HCT116 (cell line): Measurements from ENCODE around the gene SIGLEC7. TPM values are rescaled to one million over a fixed set of nuclear protein-coding genes. Genes with fewer than 3 reads are reported as not detected.

Source experiments
- ATAC-seq: fragments of 200-7000 bp; cut with Tn5 transposase; 2 replicates; pipeline ENCODE4 v1.9.1; 2020; ENCODE audit warnings: mild to moderate bottlenecking, moderate library complexity
- BruUV-seq: library from RNA; stranded (reverse); fragments of 400-500 nt; replicated peaks from 2 replicates; lab custom pipeline; 2021; lab: Mats Ljungman, UMichigan
- CTCF ChIA-PET: fragments of 300-600 bp; sonication (Branson Sonifier 250); formaldehyde crosslinking; loops from one replicate; lab custom pipeline; 2021; ENCODE audit warnings: antibody characterized with exemption; lab: Charles Lee
- POLR2A ChIA-PET: fragments of 300-600, 350-600 bp; sonication (Branson Sonifier 250); formaldehyde crosslinking; loops from one replicate; lab custom pipeline; 2021; ENCODE audit warnings: antibody characterized with exemption; lab: Charles Lee
- RAD21 ChIA-PET, 2 experiments: fragments of 300-600 bp; sonication (Branson Sonifier 250); formaldehyde crosslinking; loops; one replicate each; lab custom pipeline; 2023; ENCODE audit warnings: low total read pairs in 2 of 2; ENCODE audit not compliant: uncharacterized antibody in 2 of 2, unreplicated experiment in 2 of 2, low non-redundant PET in 1 of 2; lab: Charles Lee
- DNase-seq: peaks from one replicate; pipeline ENCODE4 v3.0.0-alpha.2; 2010; ENCODE audit warnings: low read depth, low spot score
- H2AFZ ChIP-seq: fragments of 200-600 bp; shearing (Covaris generic), sonication (generic); 2 replicates; pipeline ENCODE4 v1.6.1; 2017; ENCODE audit warnings: low read depth, mixed run types, mixed read lengths, antibody characterized with exemption, low read length; ENCODE audit not compliant: poor library complexity, severe bottlenecking
- H3K27ac ChIP-seq: 2 replicates; pipeline ENCODE4 v1.5.1; 2012; ENCODE audit warnings: low read depth, low read length
- H3K27me3 ChIP-seq: fragments of 200-600 bp; sonication (generic); 2 replicates; pipeline ENCODE4 v1.6.1; 2016; ENCODE audit warnings: mixed run types, low read length, mixed read lengths; ENCODE audit not compliant: insufficient read depth
- H3K36me3 ChIP-seq, 2 experiments: fragments of 200-500 bp in 1 of 2; fragments of 200-600 bp in 1 of 2; sonication (Bioruptor generic) in 1 of 2; sonication (generic) in 1 of 2; 2 replicates each; pipeline versions ENCODE4 v1.5.1 to v1.6.1; 2014 to 2016; ENCODE audit warnings: low read length in 2 of 2, inconsistent platforms in 1 of 2, mixed read lengths in 1 of 2, mixed run types in 1 of 2; ENCODE audit not compliant: insufficient read depth in 2 of 2, control insufficient read depth in 1 of 2
- H3K4me1 ChIP-seq, 2 experiments: fragments of 200-600 bp in 1 of 2; sonication (generic) in 1 of 2; 2 replicates each; pipeline versions ENCODE4 v1.5.1 to v1.6.1; 2012 to 2017; ENCODE audit warnings: low read length in 2 of 2, inconsistent platforms in 1 of 2, mild to moderate bottlenecking in 1 of 2, mixed read lengths in 1 of 2, mixed run types in 1 of 2, moderate library complexity in 1 of 2; ENCODE audit not compliant: insufficient read depth in 2 of 2, control insufficient read depth in 1 of 2
- H3K4me2 ChIP-seq: fragments of 200-600 bp; sonication (generic); 2 replicates; pipeline ENCODE4 v1.6.1; 2017; ENCODE audit warnings: mixed run types, low read length, mixed read lengths
- H3K4me3 ChIP-seq, 2 experiments: fragments of 200-600 bp in 1 of 2; sonication (generic) in 1 of 2; replicated peaks in 1 of 2; 2 replicates each; pipeline ENCODE4 v1.5.1; 2011 to 2016; ENCODE audit warnings: low read length in 2 of 2, control low read depth in 1 of 2, low read depth in 1 of 2, mild to moderate bottlenecking in 1 of 2, mixed read lengths in 1 of 2, mixed run types in 1 of 2
- H3K79me2 ChIP-seq: fragments of 200-600 bp; sonication (generic); 2 replicates; pipeline ENCODE4 v1.6.1; 2017; ENCODE audit warnings: mild to moderate bottlenecking, mixed run types, low read length, moderate library complexity, mixed read lengths; ENCODE audit not compliant: insufficient read depth
- H3K9ac ChIP-seq: fragments of 200-600 bp; sonication (generic); 2 replicates; pipeline ENCODE4 v1.6.1; 2016; ENCODE audit warnings: low read length, mixed read lengths
- H3K9me2 ChIP-seq: fragments of 200-600 bp; sonication (generic), shearing (Covaris generic); 2 replicates; pipeline ENCODE4 v1.6.1; 2017; ENCODE audit warnings: mixed run types, mild to moderate bottlenecking, moderate library complexity; ENCODE audit not compliant: insufficient read depth
- H3K9me3 ChIP-seq, 2 experiments: fragments of 200-500 bp in 1 of 2; fragments of 200-600 bp in 1 of 2; sonication (Bioruptor generic) in 1 of 2; sonication (generic) in 1 of 2; 2 replicates each; pipeline ENCODE4 v1.6.1; 2014 to 2017; ENCODE audit warnings: low read length in 2 of 2, mixed read lengths in 2 of 2, inconsistent platforms in 1 of 2, low read depth in 1 of 2, mild to moderate bottlenecking in 1 of 2, mixed run types in 1 of 2, moderate library complexity in 1 of 2; ENCODE audit not compliant: control insufficient read depth in 1 of 2, insufficient read depth in 1 of 2
- H4K20me1 ChIP-seq: fragments of 200-600 bp; sonication (generic), shearing (Covaris generic); 2 replicates; pipeline ENCODE4 v1.6.1; 2017; ENCODE audit warnings: mixed run types, mild to moderate bottlenecking, moderate library complexity; ENCODE audit not compliant: insufficient read depth
- CBX3 ChIP-seq: IDR thresholded peaks from 2 replicates; pipeline ENCODE4 v1.6.1; 2012; ENCODE audit warnings: low read depth
- CTCF ChIP-seq, 3 experiments: fragments of 200-600 bp in 1 of 3; sonication (generic) in 1 of 3; IDR thresholded peaks in 2 of 3; conservative IDR thresholded peaks in 1 of 3; 2 replicates each; pipeline ENCODE4 v1.5.1; 2012 to 2017; ENCODE audit warnings: low read depth in 2 of 3, low read length in 2 of 3, antibody characterized with exemption in 1 of 3, borderline replicate concordance in 1 of 3, control low read depth in 1 of 3, mild to moderate bottlenecking in 1 of 3, mixed read lengths in 1 of 3, mixed run types in 1 of 3, moderate library complexity in 1 of 3; ENCODE audit not compliant: insufficient read depth in 1 of 3
- EGR1 ChIP-seq: IDR thresholded peaks from 2 replicates; pipeline ENCODE4 v1.6.1; 2012; ENCODE audit warnings: low read depth
- ELF1 ChIP-seq: IDR thresholded peaks from 2 replicates; pipeline ENCODE4 v1.6.1; 2012; ENCODE audit warnings: low read depth, borderline replicate concordance
- EZH2 ChIP-seq: fragments of 200-600 bp; sonication (generic); IDR thresholded peaks from 2 replicates; pipeline ENCODE4 v1.6.1; 2017; ENCODE audit warnings: antibody characterized with exemption, mixed run types
- EZH2phosphoT487 ChIP-seq: fragments of 200-600 bp; IDR thresholded peaks from 2 replicates; pipeline ENCODE4 v1.6.1; 2018; ENCODE audit warnings: antibody characterized with exemption, borderline replicate concordance
- JUND ChIP-seq: IDR thresholded peaks from 2 replicates; pipeline ENCODE4 v1.6.1; 2012
- MAX ChIP-seq: IDR thresholded peaks from 2 replicates; pipeline ENCODE4 v1.6.1; 2012
- POLR2A ChIP-seq: IDR thresholded peaks from 2 replicates; pipeline ENCODE4 v1.7.0; 2011; ENCODE audit warnings: borderline replicate concordance; ENCODE audit not compliant: insufficient read depth, insufficient read length; ENCODE audit errors: extremely low read depth
- RAD21 ChIP-seq: IDR thresholded peaks from 2 replicates; pipeline ENCODE4 v1.6.1; 2012; ENCODE audit warnings: low read depth, mild to moderate bottlenecking
- REST ChIP-seq: IDR thresholded peaks from 2 replicates; pipeline ENCODE4 v1.6.1; 2012; ENCODE audit warnings: low read depth
- SIN3A ChIP-seq: IDR thresholded peaks from 2 replicates; pipeline ENCODE4 v1.6.1; 2012; ENCODE audit warnings: low read depth
- SP1 ChIP-seq: IDR thresholded peaks from 2 replicates; pipeline ENCODE4 v1.6.1; 2012; ENCODE audit warnings: low read depth
- SRF ChIP-seq: IDR thresholded peaks from 2 replicates; pipeline ENCODE4 v1.6.1; 2012; ENCODE audit warnings: low read depth
- TCF7L2 ChIP-seq: IDR thresholded peaks from 2 replicates; pipeline ENCODE4 v1.7.0; 2011; ENCODE audit warnings: borderline replicate concordance, inconsistent platforms; ENCODE audit not compliant: insufficient read depth, insufficient read length; ENCODE audit errors: extremely low read depth
- YY1 ChIP-seq: IDR thresholded peaks from 2 replicates; pipeline ENCODE4 v1.6.1; 2011; ENCODE audit warnings: low read length, low read depth, moderate library complexity, mild to moderate bottlenecking; ENCODE audit not compliant: insufficient replicate concordance; ENCODE audit errors: extremely low read depth
- ZBTB33 ChIP-seq: IDR thresholded peaks from 2 replicates; pipeline ENCODE4 v1.6.1; 2011; ENCODE audit warnings: mild to moderate bottlenecking, low read length, moderate library complexity; ENCODE audit not compliant: insufficient replicate concordance; ENCODE audit errors: extremely low read depth
- ZFX ChIP-seq: fragments of 450-650 bp; IDR thresholded peaks from 2 replicates; pipeline ENCODE4 v1.6.1; 2017
- ZNF274 ChIP-seq: fragments of 200-500 bp; sonication (Bioruptor generic); IDR thresholded peaks from 2 replicates; pipeline ENCODE4 v1.6.1; 2014; ENCODE audit warnings: mild to moderate bottlenecking, low read depth, low read length, inconsistent platforms
- intact Hi-C: fragments of 100-400 bp; cut with micrococcal nuclease; formaldehyde crosslinking; loops from 2 replicates; pipeline ENCODE4 v1.10.0; 2022
- total RNA-seq: library from RNA; stranded (reverse); gene quantifications from one replicate; pipeline ENCODE4 v1.2.1, GENCODE V29; 2021; ENCODE audit not compliant: unreplicated experiment

The SIGLEC7 gene
- total RNA-seq, 1 experiment from 2014 or later = not detected

- no peak for TF ChIP-seq CTCF (IDR thresholded peaks at IDR 0.05 in 2 of 3, conservative IDR thresholded peaks at IDR 0.05 in 1 of 3; ENCODE audit: borderline replicate concordance in 1 of 3, insufficient read depth in 1 of 3, low read depth in 2 of 3, low read length in 2 of 3)
- TF ChIP-seq SP1 = no peak
Observed at GRCh38 chr19:51172223-51172622, 30.1 kb downstream of the SIGLEC7 start (continued).

- Histone ChIP-seq H3K27me3 (peaks cover 34% of the 10 kb centered on the region), H3K4me3 (no peak overlapping the region), H3K9me3 (no peaks in the 10 kb centered on the region), H2AFZ (no peak overlapping the region), H3K9ac (no peak overlapping the region), H3K9me2 (no peaks in the 10 kb centered on the region), H3K36me3 (no peaks in the 10 kb centered on the region), H4K20me1 (no peaks in the 10 kb centered on the region), H3K4me2 (no peak overlapping the region), H3K27ac (no peak overlapping the region), H3K4me1 (peaks cover 0 to 7% of the 10 kb centered on the region in 2 experiments; a peak in 1 of 4 replicates), H3K79me2 (no peaks in the 10 kb centered on the region)
- no TSS peak for BruUV-seq
- ChIA-PET RAD21 (no interaction called here), CTCF (no interaction called here), POLR2A (no interaction called here)
- ATAC-seq = no peak
- DNase-seq = no peak
- intact Hi-C loops = no loop called here
- TF ChIP-seq YY1 (no peak), RAD21 (no peak), SIN3A (no peak), ZFX (no peak), MAX (no peak), SRF (no peak), EGR1 (no peak), EZH2phosphoT487 (no peak), JUND (no peak), EZH2 (no peak), ZBTB33 (no peak), REST (no peak), CBX3 (no peak), POLR2A (no peak), ZNF274 (no peak), TCF7L2 (no peak), ELF1 (no peak), SP1 (no peak)
Observed at GRCh38 chr19:51173681-51174080, 31.6 kb downstream of the SIGLEC7 start.
